ENCODE data around the gene MRPL16. TPM values are rescaled to one million over a fixed set of nuclear protein-coding genes. Genes with fewer than 3 reads are reported as not detected.

Gene MRPL16
- total RNA-seq, 1 experiment from 2014 or later, result 123 TPM

- Histone ChIP-seq H3K4me3 (ENCODE audit: low read length) (peak overlapping the region; percentile 22; the same call in 1 of the 2 replicates), H3K79me2 (ENCODE audit: low read length) (peaks cover 13% of the 10 kb centered on the region; the same call in 1 of the 2 replicates), H4K20me1 (ENCODE audit: low read length) (peaks cover 27% of the 10 kb centered on the region), H3K4me2 (ENCODE audit: low read length) (peak overlapping the region; percentile 69), H3K36me3 (ENCODE audit: low read depth, low read length) (peaks cover 12% of the 10 kb centered on the region; the same call in 1 of the 2 replicates), H3K4me1 (ENCODE audit: insufficient read depth, low read length) (peaks cover 32% of the 10 kb centered on the region), H3K9me3 (ENCODE audit: low read length) (no peaks in the 10 kb centered on the region), H2AFZ (ENCODE audit: low read length) (no peak overlapping the region), H3F3A (ENCODE audit: low read length, unreplicated experiment) (no peaks in the 10 kb centered on the region), H3K27ac (ENCODE audit: low read length) (peak overlapping the region; percentile 39), H3K27me3 (ENCODE audit: low read length) (no peaks in the 10 kb centered on the region), H3K9ac (ENCODE audit: low read length) (no peak overlapping the region), H3K9me2 (replicated peaks; ENCODE audit: low read length) (no peaks in the 10 kb centered on the region)
- no peak for DNase-seq
- POLR2A ChIA-PET (ENCODE audit: unreplicated experiment), result no interaction called here
- TF ChIP-seq CTCF (conservative IDR thresholded peaks at IDR 0.05; ENCODE audit: low read depth, low read length) (no peak), EZH2phosphoT487 (IDR thresholded peaks at IDR 0.05; ENCODE audit: borderline replicate concordance, low read length) (no peak), EZH2 (IDR thresholded peaks at IDR 0.05; ENCODE audit: low read length, unreplicated experiment) (no peak)
- CTCF ChIA-PET, result interaction anchor here (1.0 kb wide), 1 partner anchor 22 kb away, joined by 4 read pairs; the partner anchor contains the start of gene STX3
- no peak for ATAC-seq
- no TSS peak for BruUV-seq (replicated peaks)
- intact Hi-C loops (cut with micrococcal nuclease), result no loop called here
Measured at GRCh38 chr11:59777104-59777503, 33.5 kb downstream of the MRPL16 start.

GRCh38 chr11:59776210-59777066 is 34.1 kb downstream of the MRPL16 start:
- DNase-seq, result peak; percentile 99
- ChIA-PET CTCF (interaction anchor here (1.0 kb wide), 1 partner anchor 21 kb away, joined by 4 read pairs; the partner anchor contains the start of gene STX3), POLR2A (ENCODE audit: unreplicated experiment) (interaction anchor here (0.6 kb wide), 2 partner anchors 11 to 22 kb away, joined by 3 to 6 read pairs; no protein-coding TSS in a partner anchor)
- H3K4me2 ChIP-seq (ENCODE audit: low read length), result peak overlapping the region; percentile 69
- peaks cover 27% of the 10 kb centered on the region for H4K20me1 ChIP-seq (ENCODE audit: low read length)
- peaks cover 12% of the 10 kb centered on the region; the same call in 1 of the 2 replicates for H3K36me3 ChIP-seq (ENCODE audit: low read depth, low read length)
- intact Hi-C loops (cut with micrococcal nuclease), result loop anchor here (1.0 kb wide), 2 partner anchors 11 to 22 kb away; no protein-coding TSS in a partner anchor
- peak overlapping the region; percentile 22; the same call in 1 of the 2 replicates for H3K4me3 ChIP-seq (ENCODE audit: low read length)
- TF ChIP-seq CTCF (conservative IDR thresholded peaks at IDR 0.05; ENCODE audit: low read depth, low read length) (no peak), EZH2phosphoT487 (IDR thresholded peaks at IDR 0.05; ENCODE audit: borderline replicate concordance, low read length) (no peak), EZH2 (IDR thresholded peaks at IDR 0.05; ENCODE audit: low read length, unreplicated experiment) (no peak)
- ATAC-seq, result peak; percentile 83
- no peaks in the 10 kb centered on the region for H3K27me3 ChIP-seq (ENCODE audit: low read length)
- no peaks in the 10 kb centered on the region for H3F3A ChIP-seq (ENCODE audit: low read length, unreplicated experiment)
- BruUV-seq (replicated peaks), result no TSS peak
- peaks cover 16% of the 10 kb centered on the region; the same call in 1 of the 2 replicates for H3K79me2 ChIP-seq (ENCODE audit: low read length)
- no peak overlapping the region for H3K9ac ChIP-seq (ENCODE audit: low read length)
- peaks cover 32% of the 10 kb centered on the region for H3K4me1 ChIP-seq (ENCODE audit: insufficient read depth, low read length)
- H3K9me2 ChIP-seq (replicated peaks; ENCODE audit: low read length), result no peaks in the 10 kb centered on the region
- H2AFZ ChIP-seq (ENCODE audit: low read length), result no peak overlapping the region
- no peaks in the 10 kb centered on the region for H3K9me3 ChIP-seq (ENCODE audit: low read length)
- H3K27ac ChIP-seq (ENCODE audit: low read length), result peak overlapping the region; percentile 39

All from PC-3 (cell line).